ENCODE results near the gene RHOT2. TPM values are rescaled to one million over a fixed set of nuclear protein-coding genes. Genes with fewer than 3 reads are reported as not detected.

The RHOT2 gene
- total RNA-seq, 1 donor from 2014 or later: 165 TPM

GRCh38 chr16:628321-629061 is 39.4 kb upstream of the RHOT2 start:
- H3K4me1 Mint-ChIP-seq (ENCODE audit: low read depth): no peaks in the 10 kb centered on the region
- no peaks in the 10 kb centered on the region for H3K36me3 Mint-ChIP-seq (ENCODE audit: low read depth)
- H3K27ac Mint-ChIP-seq: no peak overlapping the region
- intact Hi-C loops (cut with micrococcal nuclease): no loop called here
- no peak for DNase-seq (ENCODE audit: low spot score)
- H3K27me3 Mint-ChIP-seq (ENCODE audit: insufficient read depth): no peaks in the 10 kb centered on the region
- no peaks in the 10 kb centered on the region for H3K9me3 Mint-ChIP-seq
- H3K4me3 Mint-ChIP-seq: no peak overlapping the region

GRCh38 chr16:629185-629832 is 38.6 kb upstream of the RHOT2 start:
- H3K4me3 Mint-ChIP-seq: no peak overlapping the region
- H3K36me3 Mint-ChIP-seq (ENCODE audit: low read depth): no peaks in the 10 kb centered on the region
- no peaks in the 10 kb centered on the region for H3K27me3 Mint-ChIP-seq (ENCODE audit: insufficient read depth)
- intact Hi-C loops (cut with micrococcal nuclease): no loop called here
- DNase-seq (ENCODE audit: low spot score): no peak
- H3K27ac Mint-ChIP-seq: no peak overlapping the region
- no peaks in the 10 kb centered on the region for H3K4me1 Mint-ChIP-seq (ENCODE audit: low read depth)
- H3K9me3 Mint-ChIP-seq: no peaks in the 10 kb centered on the region

- Mint-ChIP-seq H3K27me3 (ENCODE audit: insufficient read depth) (no peaks in the 10 kb centered on the region), H3K4me1 (ENCODE audit: low read depth) (no peaks in the 10 kb centered on the region), H3K4me3 (no peak overlapping the region), H3K27ac (no peak overlapping the region), H3K36me3 (ENCODE audit: low read depth) (no peaks in the 10 kb centered on the region), H3K9me3 (no peaks in the 10 kb centered on the region)
- no peak for DNase-seq (ENCODE audit: low spot score)
- intact Hi-C loops (cut with micrococcal nuclease): no loop called here
Observed at GRCh38 chr16:629833-630248, 38.1 kb upstream of the RHOT2 start.

- H3K27ac Mint-ChIP-seq: no peak overlapping the region
- H3K27me3 Mint-ChIP-seq (ENCODE audit: insufficient read depth): no peaks in the 10 kb centered on the region
- H3K4me3 Mint-ChIP-seq: no peak overlapping the region
- H3K9me3 Mint-ChIP-seq: no peaks in the 10 kb centered on the region
- DNase-seq (ENCODE audit: low spot score): no peak
- intact Hi-C loops (cut with micrococcal nuclease): no loop called here
- H3K4me1 Mint-ChIP-seq (ENCODE audit: low read depth): no peaks in the 10 kb centered on the region
- H3K36me3 Mint-ChIP-seq (ENCODE audit: low read depth): no peaks in the 10 kb centered on the region
Observed at GRCh38 chr16:630249-630814, 37.6 kb upstream of the RHOT2 start.

- Mint-ChIP-seq H3K27ac (no peak within 1 kb of the TSS), H3K9me3 (no peaks in the 10 kb centered on the region), H3K4me3 (no peak within 1 kb of the TSS), H3K27me3 (ENCODE audit: insufficient read depth) (no peaks in the 10 kb centered on the region), H3K4me1 (ENCODE audit: low read depth) (no peaks in the 10 kb centered on the region), H3K36me3 (ENCODE audit: low read depth) (no peaks in the 10 kb centered on the region)
- DNase-seq (ENCODE audit: low spot score): no peak
- intact Hi-C loops (cut with micrococcal nuclease): no loop called here
Observed at GRCh38 chr16:630815-631405, 37.0 kb upstream of the RHOT2 start, which contains the start of gene WFIKKN1. WFIKKN1 (plus strand) TSS chr16:630985; CDS start chr16:631254, 269 bp downstream.

GRCh38 chr16:631808-632358 is 36.0 kb upstream of the RHOT2 start:
- Mint-ChIP-seq H3K27ac (no peak overlapping the region), H3K36me3 (ENCODE audit: low read depth) (no peaks in the 10 kb centered on the region), H3K4me3 (no peak overlapping the region), H3K9me3 (no peaks in the 10 kb centered on the region), H3K27me3 (ENCODE audit: insufficient read depth) (no peaks in the 10 kb centered on the region), H3K4me1 (ENCODE audit: low read depth) (peaks cover 6% of the 10 kb centered on the region)
- DNase-seq (ENCODE audit: low spot score): no peak
- intact Hi-C loops (cut with micrococcal nuclease): no loop called here

GRCh38 chr16:632486-633335 is 35.2 kb upstream of the RHOT2 start:
- no peak overlapping the region for H3K27ac Mint-ChIP-seq
- intact Hi-C loops (cut with micrococcal nuclease): no loop called here
- H3K4me1 Mint-ChIP-seq (ENCODE audit: low read depth): peaks cover 6% of the 10 kb centered on the region
- H3K27me3 Mint-ChIP-seq (ENCODE audit: insufficient read depth): no peaks in the 10 kb centered on the region
- no peak for DNase-seq (ENCODE audit: low spot score)
- H3K4me3 Mint-ChIP-seq: no peak overlapping the region
- H3K36me3 Mint-ChIP-seq (ENCODE audit: low read depth): no peaks in the 10 kb centered on the region
- no peaks in the 10 kb centered on the region for H3K9me3 Mint-ChIP-seq

- Mint-ChIP-seq H3K27me3 (ENCODE audit: insufficient read depth) (no peaks in the 10 kb centered on the region), H3K4me1 (ENCODE audit: low read depth) (peaks cover 6% of the 10 kb centered on the region), H3K36me3 (ENCODE audit: low read depth) (no peaks in the 10 kb centered on the region), H3K9me3 (no peaks in the 10 kb centered on the region), H3K27ac (no peak overlapping the region), H3K4me3 (peak overlapping the region; percentile 75)
- DNase-seq (ENCODE audit: low spot score): no peak
- intact Hi-C loops (cut with micrococcal nuclease): no loop called here
Observed at GRCh38 chr16:633336-634050, 34.4 kb upstream of the RHOT2 start.

- no peaks in the 10 kb centered on the region for H3K27me3 Mint-ChIP-seq (ENCODE audit: insufficient read depth)
- peaks cover 6% of the 10 kb centered on the region for H3K4me1 Mint-ChIP-seq (ENCODE audit: low read depth)
- no peaks in the 10 kb centered on the region for H3K36me3 Mint-ChIP-seq (ENCODE audit: low read depth)
- H3K9me3 Mint-ChIP-seq: no peaks in the 10 kb centered on the region
- intact Hi-C loops (cut with micrococcal nuclease): no loop called here
- H3K27ac Mint-ChIP-seq: peak overlapping the region; percentile 63
- peak overlapping the region; percentile 75 for H3K4me3 Mint-ChIP-seq
- DNase-seq (ENCODE audit: low spot score): no peak
Observed at GRCh38 chr16:634051-634670, 33.8 kb upstream of the RHOT2 start.

- Mint-ChIP-seq H3K4me3 (peak overlapping the region; percentile 79), H3K27ac (peak overlapping the region; percentile 63), H3K36me3 (ENCODE audit: low read depth) (no peaks in the 10 kb centered on the region), H3K27me3 (ENCODE audit: insufficient read depth) (no peaks in the 10 kb centered on the region), H3K4me1 (ENCODE audit: low read depth) (peaks cover 6% of the 10 kb centered on the region), H3K9me3 (no peaks in the 10 kb centered on the region)
- intact Hi-C loops (cut with micrococcal nuclease): loop anchor here (5.0 kb wide), 3 partner anchors 152 to 1522 kb away; partner anchors contain the start of genes CHTF18, PGAP6, RPUSD1 and TRAF7
- no peak for DNase-seq (ENCODE audit: low spot score)
Observed at GRCh38 chr16:634996-635395, 32.9 kb upstream of the RHOT2 start.

GRCh38 chr16:635573-636205 is 32.2 kb upstream of the RHOT2 start:
- Mint-ChIP-seq H3K4me3 (peak overlapping the region; percentile 85), H3K36me3 (ENCODE audit: low read depth) (no peaks in the 10 kb centered on the region), H3K4me1 (ENCODE audit: low read depth) (peaks cover 6% of the 10 kb centered on the region), H3K27ac (no peak overlapping the region), H3K27me3 (ENCODE audit: insufficient read depth) (no peaks in the 10 kb centered on the region), H3K9me3 (no peaks in the 10 kb centered on the region)
- intact Hi-C loops (cut with micrococcal nuclease): loop anchor here (1.0 to 5.0 kb wide), 13 partner anchors 14 to 1522 kb away; partner anchors contain the start of genes AXIN1, CAPN15, CHTF18 and DECR2
- no peak for DNase-seq (ENCODE audit: low spot score)
